K562 (cell line): ENCODE measurements around the gene RHPN2. TPM values are rescaled to one million over a fixed set of nuclear protein-coding genes. Genes with fewer than 3 reads are reported as not detected.

ENCODE experiments used
- BMI1 ChIP-seq: fragments of 150-350 bp; IDR thresholded peaks from 2 replicates; pipeline ENCODE4 v1.6.1; 2014; ENCODE audit warnings: low read length
- CBFA2T3 ChIP-seq: fragments of 450-650 bp; IDR thresholded peaks from 2 replicates; pipeline ENCODE4 v1.6.1; 2017
- CHD2 ChIP-seq: IDR thresholded peaks from 2 replicates; pipeline ENCODE4 v1.6.1; 2011; ENCODE audit warnings: low read depth, low read length
- DIDO1 ChIP-seq: fragments of 450-650 bp; IDR thresholded peaks from 2 replicates; pipeline ENCODE4 v1.6.1; 2016; ENCODE audit warnings: low read depth, missing biosample characterization, missing genetic modification characterization
- GABPB1 ChIP-seq: sonication (generic); formaldehyde crosslinking; IDR thresholded peaks from 2 replicates; pipeline ENCODE4 v1.8.0; 2022; ENCODE audit warnings: mild to moderate bottlenecking, missing genetic modification reagents
- HDAC1 ChIP-seq, 2 experiments: fragments of 450-650 bp; IDR thresholded peaks; 2 replicates each; pipeline ENCODE4 v1.6.1; 2016 to 2017; ENCODE audit warnings: inconsistent platforms in 1 of 2, mild to moderate bottlenecking in 1 of 2, moderate library complexity in 1 of 2
- JUN ChIP-seq, 2 experiments: sonication (generic) in 1 of 2; formaldehyde crosslinking in 1 of 2; IDR thresholded peaks; 2 replicates each; pipeline versions ENCODE4 v1.6.1 to v1.8.0; 2012 to 2022; ENCODE audit warnings: borderline replicate concordance in 2 of 2, mild to moderate bottlenecking in 2 of 2, improper control_type of control experiment in 1 of 2, low read depth in 1 of 2, low read length in 1 of 2, missing genetic modification reagents in 1 of 2
- L3MBTL2 ChIP-seq: fragments of 450-650 bp; IDR thresholded peaks from 2 replicates; pipeline ENCODE4 v1.6.1; 2016; ENCODE audit warnings: mild to moderate bottlenecking, moderate library complexity
- MAZ ChIP-seq, 2 experiments: fragments of 450-650 bp in 1 of 2; sonication (generic) in 1 of 2; formaldehyde crosslinking; IDR thresholded peaks in 1 of 2; conservative IDR thresholded peaks in 1 of 2; 2 replicates each; pipeline versions ENCODE4 v1.4.0 to v1.5.0; 2020; ENCODE audit warnings: mild to moderate bottlenecking in 1 of 2, missing genetic modification reagents in 1 of 2
- NEUROD1 ChIP-seq: fragments of 150-350 bp; IDR thresholded peaks from 2 replicates; pipeline ENCODE4 v1.6.1; 2014; ENCODE audit warnings: borderline replicate concordance, low read length, low read depth; ENCODE audit not compliant: partially characterized antibody
- OTX1 ChIP-seq: fragments of 450-650 bp; formaldehyde crosslinking; IDR thresholded peaks from 2 replicates; pipeline ENCODE4 v1.4.0; 2022; ENCODE audit warnings: mild to moderate bottlenecking
- PRDM10 ChIP-seq: fragments of 450-650 bp; IDR thresholded peaks from 2 replicates; pipeline ENCODE4 v1.6.1; 2018; ENCODE audit not compliant: partially characterized antibody
- PTTG1 ChIP-seq: fragments of 450-650 bp; IDR thresholded peaks from 2 replicates; pipeline ENCODE4 v1.6.1; 2016; ENCODE audit warnings: low read depth, mild to moderate bottlenecking, missing genetic modification characterization, missing compliant biosample characterization
- SMAD1 ChIP-seq: fragments of 150-350 bp; IDR thresholded peaks from 2 replicates; pipeline ENCODE4 v1.6.1; 2014; ENCODE audit warnings: low read length, low read depth; ENCODE audit not compliant: partially characterized antibody
- ZFP91 ChIP-seq: sonication (generic); formaldehyde crosslinking; IDR thresholded peaks from 2 replicates; pipeline ENCODE4 v1.8.0; 2022; ENCODE audit warnings: mild to moderate bottlenecking, missing genetic modification reagents
- ZMIZ1 ChIP-seq, 2 experiments: fragments of 150-350 bp in 1 of 2; IDR thresholded peaks; 2 replicates each; pipeline ENCODE4 v1.6.1; 2012 to 2016; ENCODE audit warnings: low read depth in 2 of 2, low read length in 2 of 2, mild to moderate bottlenecking in 1 of 2, moderate library complexity in 1 of 2
- ZNF274 ChIP-seq: IDR thresholded peaks from 2 replicates; pipeline ENCODE4 v1.6.1; 2011; ENCODE audit warnings: low read depth, mild to moderate bottlenecking, low read length, moderate library complexity, borderline replicate concordance
- polyA plus RNA-seq, 8 experiments: library from polyadenylated mRNA; depleted of rRNA in 4 of 8; stranded (reverse) in 5 of 8; unstranded in 3 of 8; fragments of >200 nt; fragmentation: Nextera tagmentation in 2 of 8; fragmentation: Illumina TruSeq in 1 of 8; extraction: Ambion mirVana in 2 of 8; extraction: Trizol in 1 of 8; gene quantifications; 2 replicates each; pipeline versions ENCODE4 v1.2.1 to v1.2.3, GENCODE V29; 2011 to 2014; ENCODE audit warnings: inconsistent platforms in 1 of 8, missing spikeins in 1 of 8
- total RNA-seq, 7 experiments: library from RNA; depleted of rRNA in 6 of 7; stranded (reverse); fragments of >200 nt in 6 of 7; fragmentation: Illumina TruSeq in 2 of 7; extraction: Trizol in 2 of 7; gene quantifications; 2 replicates each; pipeline versions ENCODE4 v1.2.1 to v1.2.3, GENCODE V29; 2011 to 2021; ENCODE audit warnings: low replicate concordance in 1 of 7

RHPN2 gene
- total and polyA plus RNA-seq, 9 of the 15 experiments (the other 6 are each of a cell fraction or from before 2014, with no cell fraction given), result 0.63 to 9.9 (median 3.2) TPM

GRCh38 chr19:32971715-32972540 is 92.8 kb downstream of the RHPN2 start, which contains the start of the genes CEP89 and FAAP24 (continued):
- TF ChIP-seq PRDM10, result peak; percentile 76
- TF ChIP-seq ZNF274, result no peak
- TF ChIP-seq L3MBTL2, result peak; percentile 76
- peak; percentile 75 for TF ChIP-seq BMI1
- peak; percentile 19 to 96; a peak in 3 of 4 replicates for TF ChIP-seq HDAC1 (IDR thresholded peaks at IDR 0.05)
- TF ChIP-seq OTX1 (CRISPR knock-in tag), result no peak
- TF ChIP-seq CBFA2T3, result peak; percentile 71
- TF ChIP-seq MAZ (CRISPR knock-in tag; conservative IDR thresholded peaks at IDR 0.05 in 1 of 2, IDR thresholded peaks at IDR 0.05 in 1 of 2), result peak in 1 of 2 experiments; percentile 33; a peak in 2 of 4 replicates
- 0 out of 4 replicates have a peak, but pooled peaks of 1 of the 2 experiments have one; percentile 18 for TF ChIP-seq ZMIZ1 (IDR thresholded peaks at IDR 0.05; ENCODE audit: low read depth in 2 of 2, low read length in 2 of 2)
- TF ChIP-seq JUN (IDR thresholded peaks at IDR 0.05; ENCODE audit: borderline replicate concordance, low read depth, low read length), result no peak
- no peak for TF ChIP-seq JUN (CRISPR knock-in tag; IDR thresholded peaks at IDR 0.05; ENCODE audit: borderline replicate concordance)
- TF ChIP-seq DIDO1, result peak; percentile 86
- TF ChIP-seq NEUROD1, result peak; percentile 99
- peak; percentile 7 for TF ChIP-seq SMAD1
- TF ChIP-seq CHD2, result peak; percentile 88
- peak; percentile 90 for TF ChIP-seq GABPB1 (CRISPR knock-in tag)
- TF ChIP-seq PTTG1 (tag), result no peak
- no peak for TF ChIP-seq ZFP91 (CRISPR knock-in tag)
